Fibroblast of the aortic adventitia (primary cell): Measurements from ENCODE around the gene KIF5B. TPM values are rescaled to one million over a fixed set of nuclear protein-coding genes. Genes with fewer than 3 reads are reported as not detected.
"Not testable (repeated sequence)": the region's sequence is repeated elsewhere in the genome, so short reads cannot be mapped to it uniquely, and the experiment has no call there.

ENCODE experiments used
- DNase-seq: peaks from one replicate; pipeline ENCODE4 v3.0.0-alpha.2; 2010; ENCODE audit warnings: low read depth
- H3K4me3 ChIP-seq: 2 replicates; pipeline ENCODE4 v1.5.1; 2011; ENCODE audit warnings: low read depth, mild to moderate bottlenecking, control low read depth, low read length, moderate library complexity
- CTCF ChIP-seq: IDR thresholded peaks from 2 replicates; pipeline ENCODE4 v1.5.1; 2011; ENCODE audit warnings: mild to moderate bottlenecking, low read length, control low read depth, inconsistent platforms; ENCODE audit not compliant: insufficient read depth
- total RNA-seq: library from RNA; depleted of rRNA; stranded (reverse); fragments of >200 nt; gene quantifications from 2 replicates; pipeline ENCODE4 v1.2.3, GENCODE V29; 2012; ENCODE audit warnings: low replicate concordance

The KIF5B gene
- total RNA-seq, 1 donor = 169 TPM

GRCh38 chr10:32050177-32050576 is 6.0 kb downstream of the KIF5B start:
- no peak overlapping the region for H3K4me3 ChIP-seq
- no peak for DNase-seq
- no peak for TF ChIP-seq CTCF

- no peak for TF ChIP-seq CTCF
- peak; percentile 38 for DNase-seq
- H3K4me3 ChIP-seq = no peak overlapping the region
Observed at GRCh38 chr10:32049113-32049512, 7.1 kb downstream of the KIF5B start.

GRCh38 chr10:32048282-32048681 is 7.9 kb downstream of the KIF5B start:
- no peak overlapping the region for H3K4me3 ChIP-seq
- DNase-seq = no peak
- no peak for TF ChIP-seq CTCF

- no peak for TF ChIP-seq CTCF
- H3K4me3 ChIP-seq = no peak overlapping the region
- DNase-seq = peak; percentile 17
Observed at GRCh38 chr10:32047881-32048280, 8.3 kb downstream of the KIF5B start.

GRCh38 chr10:32046151-32046550 is 10.1 kb downstream of the KIF5B start:
- H3K4me3 ChIP-seq = no peak overlapping the region
- no peak for TF ChIP-seq CTCF

GRCh38 chr10:32042730-32043129 is 13.5 kb downstream of the KIF5B start:
- peak; percentile 47 for DNase-seq

More at GRCh38 chr10:32046151-32046550, 10.1 kb downstream of the KIF5B start:
- DNase-seq = no peak

GRCh38 chr10:32041290-32042028 is 14.8 kb downstream of the KIF5B start:
- H3K4me3 ChIP-seq = no peak overlapping the region
- no peak for TF ChIP-seq CTCF
- no peak for DNase-seq

More at GRCh38 chr10:32042730-32043129, 13.5 kb downstream of the KIF5B start:
- not testable (repeated sequence) for H3K4me3 ChIP-seq
